Fibroblast of skin of scalp (primary cell): Measurements from ENCODE around the gene TMPRSS15.

Experiments used
- DNase-seq: peaks from one replicate; pipeline ENCODE4 v3.0.0-alpha.2; 2013

TMPRSS15 gene

DNA sequence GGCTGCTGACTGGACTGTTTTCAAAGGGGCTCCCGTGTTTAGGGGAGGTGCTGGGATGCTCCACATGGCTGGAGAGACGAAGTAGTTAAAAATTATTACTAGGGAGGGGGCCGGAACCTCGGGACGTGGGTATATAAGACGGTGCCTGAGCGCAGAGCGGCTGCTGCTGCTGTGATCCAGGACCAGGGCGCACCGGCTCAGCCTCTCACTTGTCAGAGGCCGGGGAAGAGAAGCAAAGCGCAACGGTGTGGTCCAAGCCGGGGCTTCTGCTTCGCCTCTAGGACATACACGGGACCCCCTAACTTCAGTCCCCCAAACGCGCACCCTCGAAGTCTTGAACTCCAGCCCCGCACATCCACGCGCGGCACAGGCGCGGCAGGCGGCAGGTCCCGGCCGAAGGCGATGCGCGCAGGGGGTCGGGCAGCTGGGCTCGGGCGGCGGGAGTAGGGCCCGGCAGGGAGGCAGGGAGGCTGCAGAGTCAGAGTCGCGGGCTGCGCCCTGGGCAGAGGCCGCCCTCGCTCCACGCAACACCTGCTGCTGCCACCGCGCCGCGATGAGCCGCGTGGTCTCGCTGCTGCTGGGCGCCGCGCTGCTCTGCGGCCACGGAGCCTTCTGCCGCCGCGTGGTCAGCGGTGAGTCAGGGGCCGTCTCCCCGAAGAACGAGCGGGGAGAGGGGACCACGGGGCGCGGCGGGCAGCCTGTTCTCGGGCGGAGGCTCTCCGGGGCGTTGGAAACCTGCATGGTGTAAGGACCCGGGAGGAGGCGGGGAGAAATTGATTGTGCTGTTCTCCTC, 158.7 kb downstream of the TMPRSS15 start, which contains the start of gene CHODL:
TSS of gene CHODL (plus strand) at position 163 of the 793 bp plus-strand sequence. CDS start at position 554, 391 bp downstream.
- DNase-seq = no peak

DNA sequence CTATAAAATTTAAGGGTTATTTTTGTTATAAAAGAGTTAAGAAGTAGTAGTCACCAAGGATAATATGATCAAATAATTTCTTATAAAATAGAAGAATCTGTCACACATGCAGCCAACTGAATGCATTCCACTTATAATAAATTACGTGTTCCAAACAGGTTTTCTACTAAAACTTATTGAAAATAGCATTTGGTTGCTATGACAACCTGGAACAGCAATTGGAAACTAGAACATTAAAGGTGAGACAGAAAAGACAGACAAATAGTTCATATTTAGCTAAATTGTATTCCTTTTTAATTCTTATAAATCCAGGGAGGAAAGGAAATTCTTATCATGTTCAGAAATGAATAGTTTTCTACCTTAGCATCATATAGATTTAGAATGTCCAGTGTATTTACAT, 168.0 kb downstream of the TMPRSS15 start:
- no peak for DNase-seq

DNA sequence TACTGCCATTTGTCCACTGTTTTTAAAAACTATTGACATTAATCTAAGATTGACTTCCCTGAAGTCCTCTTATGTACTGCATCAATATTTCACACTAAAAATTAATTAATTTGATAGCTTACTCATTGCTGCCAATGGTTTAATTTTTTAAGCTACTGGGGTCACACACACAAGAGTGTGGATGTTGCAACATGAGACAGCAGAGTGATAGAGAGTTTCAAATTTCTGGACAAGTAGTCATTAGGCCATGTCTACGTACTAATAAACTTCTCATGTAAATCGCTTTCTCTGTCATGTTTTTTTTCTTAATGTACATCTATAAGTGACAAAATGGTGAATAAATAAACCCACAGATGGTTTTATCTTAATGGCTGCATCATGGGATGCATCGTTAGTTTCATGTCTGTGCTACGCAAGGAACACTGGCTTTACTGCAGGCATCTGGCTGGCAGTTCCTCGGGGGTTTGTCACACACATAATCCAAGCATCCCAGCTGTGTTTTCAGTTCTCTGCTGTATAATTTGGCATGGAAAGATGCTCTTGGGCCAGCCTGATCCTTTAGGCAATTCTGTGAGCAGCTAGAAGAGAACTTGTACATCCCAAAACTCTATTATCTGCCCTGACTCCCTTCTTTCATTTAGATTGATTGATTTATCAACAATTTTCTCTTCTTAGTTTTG, 175.4 kb downstream of the TMPRSS15 start:
- no peak for DNase-seq

DNA sequence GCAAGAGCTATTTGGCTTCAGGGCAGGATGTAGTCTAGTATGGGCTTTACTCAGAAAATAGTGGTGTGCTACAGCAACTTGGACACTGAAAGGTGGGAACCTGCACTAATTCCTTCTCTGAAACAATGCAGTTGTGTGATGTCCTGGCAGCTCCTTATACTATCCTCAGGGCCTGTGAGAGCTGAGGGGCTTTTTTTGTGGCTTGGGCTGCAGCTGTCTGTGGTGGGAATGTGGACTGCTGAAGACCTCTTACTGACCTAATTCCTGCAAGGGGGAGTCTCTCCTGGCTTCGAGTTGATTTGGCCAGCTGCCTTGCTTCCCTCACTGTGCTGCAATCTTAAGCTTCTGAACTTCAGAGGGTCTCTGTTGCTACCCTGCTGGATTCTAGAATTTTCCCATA, 181.2 kb downstream of the TMPRSS15 start:
- no peak for DNase-seq

DNA sequence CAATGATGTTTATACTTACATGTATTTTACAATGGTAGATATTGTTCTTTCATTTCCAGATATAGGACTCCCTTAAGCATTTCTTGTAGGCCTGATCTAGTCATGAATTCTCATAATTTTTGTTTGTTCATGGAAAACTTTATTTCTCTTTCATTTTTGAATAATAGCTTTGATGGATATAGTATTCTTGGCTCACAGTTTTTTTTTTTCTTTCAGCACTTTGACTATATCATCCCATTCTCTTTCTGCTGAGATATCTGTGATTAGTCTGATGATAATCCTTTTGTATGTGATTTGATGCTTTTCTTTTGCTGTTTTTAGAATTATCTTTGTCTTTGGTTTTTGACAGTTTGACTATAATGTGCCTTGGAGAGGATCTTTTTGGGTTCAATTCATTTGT, 183.1 kb downstream of the TMPRSS15 start:
- no peak for DNase-seq
